PC-9 (cell line): ENCODE measurements around the gene FRRS1. TPM values are rescaled to one million over a fixed set of nuclear protein-coding genes. Genes with fewer than 3 reads are reported as not detected.

Experiments used
- BruUV-seq: library from RNA; stranded (reverse); fragments of 400-500 nt; replicated peaks from 2 replicates; lab custom pipeline; 2021; lab: Mats Ljungman, UMichigan
- CTCF ChIA-PET: fragments of 300-600 bp; sonication (Branson Sonifier 250); formaldehyde crosslinking; loops from one replicate; lab custom pipeline; 2022; ENCODE audit warnings: antibody characterized with exemption; lab: Charles Lee
- POLR2A ChIA-PET: fragments of 300-600 bp; sonication (Branson Sonifier 250); formaldehyde crosslinking; loops from one replicate; lab custom pipeline; 2022; ENCODE audit warnings: antibody characterized with exemption; ENCODE audit not compliant: unreplicated experiment; lab: Charles Lee
- DNase-seq, 2 experiments: peaks; one replicate each; pipeline versions ENCODE4 v3.0.0 to v3.0.0-alpha.2; 2015 to 2022; ENCODE audit warnings: mixed read lengths in 1 of 2
- H2AFZ ChIP-seq: fragments of 200-600 bp; sonication (generic); 2 replicates; pipeline ENCODE4 v1.8.1; 2017; ENCODE audit warnings: antibody characterized with exemption
- H3F3A ChIP-seq: fragments of 200-600 bp; sonication (generic); 2 replicates; pipeline ENCODE4 v1.8.1; 2017; ENCODE audit warnings: antibody characterized with exemption, mild to moderate bottlenecking, low read depth; ENCODE audit not compliant: insufficient read depth
- H3K27ac ChIP-seq: fragments of 200-600 bp; sonication (generic); 2 replicates; pipeline ENCODE4 v1.6.1; 2016; ENCODE audit warnings: mixed run types
- H3K27me3 ChIP-seq: fragments of 200-600 bp; sonication (generic); 2 replicates; pipeline ENCODE4 v1.6.1; 2016; ENCODE audit warnings: low read depth, mixed run types; ENCODE audit not compliant: insufficient read depth
- H3K36me3 ChIP-seq: fragments of 200-600 bp; sonication (generic); 2 replicates; pipeline ENCODE4 v1.6.1; 2016; ENCODE audit warnings: low read depth, mixed run types
- H3K4me1 ChIP-seq: fragments of 200-600 bp; sonication (generic); replicated peaks from 2 replicates; pipeline ENCODE4 v1.6.1; 2016; ENCODE audit warnings: mixed run types; ENCODE audit not compliant: insufficient read depth
- H3K4me2 ChIP-seq: fragments of 200-600 bp; sonication (generic); 2 replicates; pipeline ENCODE4 v1.6.1; 2017; ENCODE audit warnings: mixed run types
- H3K4me3 ChIP-seq: fragments of 200-600 bp; sonication (generic); 2 replicates; pipeline ENCODE4 v1.6.1; 2016; ENCODE audit warnings: mixed run types
- H3K79me2 ChIP-seq: fragments of 200-600 bp; sonication (generic); 2 replicates; pipeline ENCODE4 v1.6.1; 2017; ENCODE audit warnings: low read depth, mixed run types
- H3K9me2 ChIP-seq: fragments of 200-600 bp; sonication (generic); 2 replicates; pipeline ENCODE4 v1.8.1; 2017; ENCODE audit warnings: mild to moderate bottlenecking; ENCODE audit not compliant: insufficient read depth
- H3K9me3 ChIP-seq: fragments of 200-600 bp; sonication (generic); 2 replicates; pipeline ENCODE4 v1.8.1; 2016; ENCODE audit warnings: low read depth; ENCODE audit not compliant: insufficient read depth
- H4K20me1 ChIP-seq: fragments of 200-600 bp; sonication (generic); 2 replicates; pipeline ENCODE4 v1.8.1; 2017; ENCODE audit not compliant: insufficient read depth
- CTCF ChIP-seq: fragments of 200-600 bp; sonication (generic); conservative IDR thresholded peaks from 2 replicates; pipeline ENCODE4 v1.6.1; 2017; ENCODE audit warnings: mixed run types, antibody characterized with exemption, mild to moderate bottlenecking, moderate library complexity
- EZH2 ChIP-seq: fragments of 200-600 bp; sonication (generic); IDR thresholded peaks from 2 replicates; pipeline ENCODE4 v1.8.0; 2017; ENCODE audit warnings: antibody characterized with exemption, low read depth
- intact Hi-C: fragments of 100-400 bp; cut with micrococcal nuclease; formaldehyde crosslinking; loops from one replicate; pipeline ENCODE4 v1.10.0; 2022; ENCODE audit not compliant: unreplicated experiment
- total RNA-seq: library from RNA; stranded (reverse); gene quantifications from 2 replicates; pipeline ENCODE4 v1.2.3, GENCODE V29; 2021

The FRRS1 gene
- total RNA-seq, 1 experiment from 2014 or later = 7.3 TPM

GRCh38 chr1:99672530-99673213 lies 93.8 kb downstream of the FRRS1 start:
- no peak overlapping the region for H3K27ac ChIP-seq
- CTCF ChIA-PET = no interaction called here

GRCh38 chr1:99672038-99672437 lies 94.4 kb downstream of the FRRS1 start:
- Histone ChIP-seq H3K4me3 (no peak overlapping the region), H3K4me2 (no peak overlapping the region)

More at GRCh38 chr1:99672530-99673213, 93.8 kb downstream of the FRRS1 start:
- Histone ChIP-seq H2AFZ (no peak overlapping the region), H3F3A (no peaks in the 10 kb centered on the region), H3K4me3 (no peak overlapping the region), H3K79me2 (no peaks in the 10 kb centered on the region), H3K9me2 (no peaks in the 10 kb centered on the region), H3K27me3 (no peaks in the 10 kb centered on the region), H3K36me3 (no peaks in the 10 kb centered on the region), H3K4me2 (no peak overlapping the region), H4K20me1 (no peaks in the 10 kb centered on the region), H3K9me3 (no peaks in the 10 kb centered on the region), H3K4me1 (no peaks in the 10 kb centered on the region)
- TF ChIP-seq EZH2 (no peak), CTCF (no peak)
- POLR2A ChIA-PET = no interaction called here
- no TSS peak for BruUV-seq
- intact Hi-C loops = no loop called here
- DNase-seq = no peak

GRCh38 chr1:99670583-99670982 lies 95.9 kb downstream of the FRRS1 start:
- H3F3A ChIP-seq = no peaks in the 10 kb centered on the region
- no TSS peak for BruUV-seq
- H3K9me3 ChIP-seq = no peaks in the 10 kb centered on the region
- no peaks in the 10 kb centered on the region for H3K4me1 ChIP-seq
- H3K27ac ChIP-seq = no peak overlapping the region
- no peaks in the 10 kb centered on the region for H3K36me3 ChIP-seq
- no peak overlapping the region for H3K4me3 ChIP-seq
- POLR2A ChIA-PET = interaction anchor here (0.9 kb wide), 1 partner anchor 1016 kb away, joined by 4 read pairs; no protein-coding TSS in a partner anchor
- no peak for DNase-seq
- no peaks in the 10 kb centered on the region for H3K27me3 ChIP-seq
- H4K20me1 ChIP-seq = no peaks in the 10 kb centered on the region
- no peaks in the 10 kb centered on the region for H3K9me2 ChIP-seq
- H3K79me2 ChIP-seq = no peaks in the 10 kb centered on the region
- CTCF ChIA-PET = no interaction called here
- H2AFZ ChIP-seq = no peak overlapping the region
- no peak overlapping the region for H3K4me2 ChIP-seq
- intact Hi-C loops = no loop called here
- no peak for TF ChIP-seq EZH2
- TF ChIP-seq CTCF = no peak

More at GRCh38 chr1:99672038-99672437, 94.4 kb downstream of the FRRS1 start:
- ChIA-PET POLR2A (no interaction called here), CTCF (no interaction called here)
- Histone ChIP-seq H3K27me3 (no peaks in the 10 kb centered on the region), H3F3A (no peaks in the 10 kb centered on the region), H3K9me3 (no peaks in the 10 kb centered on the region), H3K79me2 (no peaks in the 10 kb centered on the region), H2AFZ (no peak overlapping the region), H3K36me3 (no peaks in the 10 kb centered on the region), H4K20me1 (no peaks in the 10 kb centered on the region), H3K9me2 (no peaks in the 10 kb centered on the region), H3K27ac (no peak overlapping the region), H3K4me1 (no peaks in the 10 kb centered on the region)
- intact Hi-C loops = no loop called here
- DNase-seq = no peak
- TF ChIP-seq CTCF = no peak
- no peak for TF ChIP-seq EZH2
- BruUV-seq = no TSS peak
